Ovary (tissue), 9 donors: Measurements from ENCODE around the gene RALA. TPM values are rescaled to one million over a fixed set of nuclear protein-coding genes. Genes with fewer than 3 reads are reported as not detected.

Source experiments
- DNase-seq, 5 donors: peaks; one replicate each; pipeline ENCODE4 v3.0.0-alpha.2; 2019 to 2020
- H3K27ac ChIP-seq, 2 donors: fragments of 200-600 bp; one replicate each; pipeline versions ENCODE4 v1.5.1 to v1.8.0; 2019 to 2022
- H3K27me3 ChIP-seq: fragments of 200-600 bp; one replicate; pipeline ENCODE4 v1.8.0; 2022
- H3K36me3 ChIP-seq: fragments of 200-600 bp; sonication (generic); one replicate; pipeline ENCODE4 v1.5.1; 2019
- H3K4me1 ChIP-seq: one replicate; pipeline ENCODE4 v1.8.1; 2013; ENCODE audit warnings: mild to moderate bottlenecking, moderate library complexity; ENCODE audit not compliant: insufficient read depth
- H3K4me3 ChIP-seq: fragments of 200-600 bp; sonication (generic); one replicate; pipeline ENCODE4 v1.5.1; 2017
- H3K9me3 ChIP-seq, 2 donors: fragments of 200-600 bp in 1 of 2; sonication (generic) in 1 of 2; one replicate each; pipeline versions ENCODE4 v1.5.1 to v1.8.1; 2013 to 2019; ENCODE audit warnings: mild to moderate bottlenecking in 1 of 2, moderate library complexity in 1 of 2
- EP300 ChIP-seq: sonication (generic); formaldehyde crosslinking; IDR thresholded peaks from one replicate; pipeline ENCODE4 v1.6.1; 2017; ENCODE audit warnings: antibody characterized with exemption
- POLR2A ChIP-seq: fragments of 450-650 bp; IDR thresholded peaks from one replicate; pipeline ENCODE4 v1.6.1; 2017; ENCODE audit warnings: antibody characterized with exemption, mild to moderate bottlenecking, moderate library complexity
- WGBS, 3 donors: extraction: QIAGEN DNeasy Blood & Tissue Kit in 1 of 3; methylation state at CpG; one replicate each; pipeline versions ENCODE4 v1.1.5 to v1.1.7; 2013 to 2017; 5-methylcytosine and 5-hydroxymethylcytosine counted together
- intact Hi-C, 4 donors: fragments of 100-400 bp; cut with DNase I; formaldehyde crosslinking; loops; one replicate each; pipeline versions ENCODE4 v1.11.0 to v1.15.1; 2022 to 2023
- polyA plus RNA-seq, 2 donors: library from polyadenylated mRNA; stranded (reverse); fragments of 200-250 nt in 1 of 2; fragments of 350-450 nt in 1 of 2; fragmentation: Illumina TruSeq in 1 of 2; extraction: RNeasy Lipid Tissue Mini Kit (QIAGEN cat#74804) in 1 of 2; gene quantifications; one replicate each; pipeline ENCODE4 v1.2.3, GENCODE V29; 2013 to 2014
- total RNA-seq, 7 donors: library from RNA; depleted of rRNA in 2 of 7; stranded (reverse); fragments of >200 nt in 2 of 7; fragmentation: NEBNext Ultra II Directional in 3 of 7; extraction: Animal tissue kit (Norgen Biotek cat#: 25700) in 3 of 7; gene quantifications; one replicate each; pipeline versions ENCODE4 v1.1.0 to v1.2.4, GENCODE V29; 2016 to 2023
- TF ChIP-seq, protein P1 (sequence below), 3 donors: fragments of 450-650 bp in 2 of 3; fragments of 200-600 bp in 1 of 3; IDR thresholded peaks; one replicate each; pipeline versions ENCODE4 v1.5.1 to v1.8.0; 2016 to 2022; ENCODE audit warnings: antibody characterized with exemption in 3 of 3, mild to moderate bottlenecking in 1 of 3
- donor health status: DM: no; HTN: no; CAD: no; lungs with moderate emphysema.
- donor health status: DM: no; HTN: no; CAD: no.
- donor health status: Bipolar disorder and iron deficiency.
- donor health status: DM: yes; HTN: yes; CAD: no.
- donor health status: DM: no; HTN: no; CAD: no.
- donor health status: DM: yes; HTN: yes; CAD: no.

RALA gene
- total and polyA plus RNA-seq, 9 donors, result 13.9 to 32.9 (median 25.2) TPM

DNA sequence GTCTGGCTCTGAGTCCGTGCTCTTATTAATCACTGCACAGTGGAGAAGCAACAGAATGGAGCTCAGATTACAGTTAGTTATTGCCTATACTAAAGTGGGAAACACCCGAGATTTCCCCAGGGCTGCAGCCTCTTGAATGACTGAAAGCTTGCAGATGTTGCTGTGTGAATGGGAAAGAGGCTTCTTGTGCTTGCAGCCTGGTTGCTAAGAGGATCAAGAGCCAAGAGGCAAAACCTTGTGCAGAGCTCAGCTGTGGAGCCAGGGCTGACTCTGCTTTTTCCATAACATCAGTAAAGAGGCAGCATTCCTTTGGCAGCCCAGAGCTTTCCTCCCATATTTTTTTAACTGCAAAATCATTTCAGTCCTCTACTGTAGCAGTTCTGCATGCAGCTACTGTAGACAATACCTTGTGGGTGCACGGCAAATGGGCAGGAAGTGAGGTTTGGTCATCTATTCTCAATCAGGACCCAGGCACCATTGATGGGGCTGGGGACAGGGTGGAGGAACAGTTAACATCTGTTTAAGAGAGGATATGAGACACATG is 86.5 kb downstream of the RALA start:
- Histone ChIP-seq H3K4me3 (no peak overlapping the region), H3K4me1 (no peaks in the 10 kb centered on the region), H3K9me3 (no peaks in the 10 kb centered on the region), H3K27me3 (no peaks in the 10 kb centered on the region), H3K27ac (no peak overlapping the region), H3K36me3 (no peaks in the 10 kb centered on the region)
- intact Hi-C loops, result no loop called here
- TF ChIP-seq EP300 (no peak), POLR2A (no peak)
- TF ChIP-seq, protein P1, sequence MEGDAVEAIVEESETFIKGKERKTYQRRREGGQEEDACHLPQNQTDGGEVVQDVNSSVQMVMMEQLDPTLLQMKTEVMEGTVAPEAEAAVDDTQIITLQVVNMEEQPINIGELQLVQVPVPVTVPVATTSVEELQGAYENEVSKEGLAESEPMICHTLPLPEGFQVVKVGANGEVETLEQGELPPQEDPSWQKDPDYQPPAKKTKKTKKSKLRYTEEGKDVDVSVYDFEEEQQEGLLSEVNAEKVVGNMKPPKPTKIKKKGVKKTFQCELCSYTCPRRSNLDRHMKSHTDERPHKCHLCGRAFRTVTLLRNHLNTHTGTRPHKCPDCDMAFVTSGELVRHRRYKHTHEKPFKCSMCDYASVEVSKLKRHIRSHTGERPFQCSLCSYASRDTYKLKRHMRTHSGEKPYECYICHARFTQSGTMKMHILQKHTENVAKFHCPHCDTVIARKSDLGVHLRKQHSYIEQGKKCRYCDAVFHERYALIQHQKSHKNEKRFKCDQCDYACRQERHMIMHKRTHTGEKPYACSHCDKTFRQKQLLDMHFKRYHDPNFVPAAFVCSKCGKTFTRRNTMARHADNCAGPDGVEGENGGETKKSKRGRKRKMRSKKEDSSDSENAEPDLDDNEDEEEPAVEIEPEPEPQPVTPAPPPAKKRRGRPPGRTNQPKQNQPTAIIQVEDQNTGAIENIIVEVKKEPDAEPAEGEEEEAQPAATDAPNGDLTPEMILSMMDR (IDR thresholded peaks at IDR 0.05), result no peak
- 0 to 15% (median 7%) methylated on average over 3 of the region's 3 CpGs for WGBS, 3 donors
- peak in 1 of 5 donors; percentile 31 for DNase-seq

DNA sequence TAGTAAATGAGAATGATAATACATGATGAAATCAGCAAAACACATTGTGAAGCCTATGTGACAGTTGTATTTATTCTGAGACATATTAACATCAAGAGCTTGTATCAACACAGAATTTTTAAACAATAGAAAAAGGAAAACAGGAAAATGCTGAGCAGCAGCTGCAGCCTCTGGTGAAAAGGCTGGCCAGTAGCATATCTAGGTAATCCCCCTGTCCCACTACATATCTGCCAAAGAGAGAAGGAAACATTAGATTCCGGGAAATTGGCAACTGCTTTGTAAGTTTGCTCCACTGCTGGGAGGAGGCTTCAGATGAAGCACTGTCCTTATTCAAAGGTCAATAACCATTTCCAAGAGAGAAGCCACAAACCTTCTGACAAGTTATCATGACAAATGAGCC is 89.4 kb downstream of the RALA start:
- intact Hi-C loops, result no loop called here
- Histone ChIP-seq H3K36me3 (no peaks in the 10 kb centered on the region), H3K4me1 (no peaks in the 10 kb centered on the region), H3K9me3 (no peaks in the 10 kb centered on the region), H3K27me3 (no peaks in the 10 kb centered on the region), H3K27ac (no peak overlapping the region), H3K4me3 (no peak overlapping the region)
- DNase-seq, result no peak
- 25 to 44% (median 34%) methylated on average over 1 of the region's 1 CpG for WGBS, 3 donors
- TF ChIP-seq POLR2A, result no peak
- TF ChIP-seq, protein P1 (IDR thresholded peaks at IDR 0.05), result no peak
- no peak for TF ChIP-seq EP300

DNA sequence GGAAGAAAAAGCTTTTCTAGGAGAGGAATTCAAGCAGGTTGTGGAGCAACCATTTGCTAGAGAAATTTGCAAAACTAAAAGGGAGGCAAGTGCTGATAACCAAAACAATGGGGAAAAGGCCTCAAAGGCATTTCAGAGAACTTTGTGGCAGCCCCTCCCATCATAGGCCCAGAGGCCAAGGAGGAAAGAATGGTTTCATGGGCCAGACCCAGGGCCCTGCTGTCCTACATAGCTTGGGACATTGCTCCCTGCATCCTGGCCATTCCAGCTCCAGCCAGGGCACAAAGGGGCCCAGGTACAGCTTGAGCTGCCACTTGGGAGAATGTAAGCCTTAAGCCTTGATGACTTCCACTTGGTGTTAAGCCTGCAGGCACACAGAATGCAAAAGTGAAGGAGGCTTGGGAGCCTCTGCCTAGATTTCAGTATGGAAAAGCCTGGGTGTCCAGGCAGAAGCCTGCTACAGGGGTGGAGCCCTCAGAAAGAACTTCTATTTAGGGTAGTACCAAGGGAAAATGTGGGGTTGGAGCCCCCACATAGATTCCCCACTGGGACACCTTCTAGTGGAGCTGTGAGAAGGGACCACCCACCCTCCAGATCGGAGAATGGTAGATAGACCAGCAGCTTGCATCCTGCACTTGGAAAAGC is 91.2 kb downstream of the RALA start:
- Histone ChIP-seq H3K4me1 (no peaks in the 10 kb centered on the region), H3K27me3 (no peaks in the 10 kb centered on the region), H3K36me3 (no peaks in the 10 kb centered on the region), H3K27ac (no peak overlapping the region), H3K4me3 (no peak overlapping the region), H3K9me3 (no peaks in the 10 kb centered on the region)
- 85 to 100% (median 92%) methylated on average over 1 of the region's 1 CpG for WGBS, 3 donors
- no peak for DNase-seq
- TF ChIP-seq EP300, result no peak
- TF ChIP-seq POLR2A, result no peak
- TF ChIP-seq, protein P1 (IDR thresholded peaks at IDR 0.05), result no peak
- intact Hi-C loops, result no loop called here

DNA sequence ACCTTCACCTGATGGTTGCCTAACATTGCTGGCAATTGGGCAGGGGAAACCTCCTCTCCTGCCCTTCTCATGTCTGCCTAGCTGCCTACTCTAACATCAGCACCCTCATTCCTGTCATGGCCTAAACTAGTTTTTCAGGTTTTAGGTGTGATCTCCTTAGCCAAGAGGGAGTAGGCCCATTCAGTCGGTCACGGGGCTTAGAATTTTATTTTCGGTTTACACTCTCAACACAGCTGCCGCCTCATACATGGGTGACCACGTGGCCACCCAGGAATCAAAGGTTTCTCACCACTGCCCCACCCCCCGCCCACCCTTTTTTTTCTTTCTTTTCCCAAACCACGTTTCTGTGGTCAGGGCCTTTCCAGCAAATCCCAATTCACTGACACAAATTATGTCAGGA is 97.2 kb downstream of the RALA start:
- Histone ChIP-seq H3K36me3 (no peaks in the 10 kb centered on the region), H3K27me3 (no peaks in the 10 kb centered on the region), H3K4me1 (no peaks in the 10 kb centered on the region), H3K9me3 (no peaks in the 10 kb centered on the region), H3K4me3 (no peak overlapping the region), H3K27ac (no peak overlapping the region)
- intact Hi-C loops, result no loop called here
- TF ChIP-seq POLR2A (no peak), EP300 (no peak)
- TF ChIP-seq, protein P1 (IDR thresholded peaks at IDR 0.05), result no peak
- WGBS, 3 donors, result 63 to 70% (median 67%) methylated on average over 7 of the region's 7 CpGs
- DNase-seq, result no peak
